Ishikawa (cell line): Measurements from ENCODE around the gene GNA14.

ENCODE experiments used
- CEBPB ChIP-seq: IDR thresholded peaks from 2 replicates; pipeline ENCODE4 v1.6.1; 2012
- CREB1 ChIP-seq: IDR thresholded peaks from 2 replicates; pipeline ENCODE4 v1.6.1; 2012; ENCODE audit warnings: low read depth
- EGR1 ChIP-seq: IDR thresholded peaks from 2 replicates; pipeline ENCODE4 v1.6.1; 2012
- EP300 ChIP-seq: IDR thresholded peaks from 2 replicates; pipeline ENCODE4 v1.6.1; 2012; ENCODE audit warnings: borderline replicate concordance
- FOXM1 ChIP-seq: IDR thresholded peaks from 2 replicates; pipeline ENCODE4 v1.6.1; 2012; ENCODE audit warnings: low read depth, borderline replicate concordance
- NFIC ChIP-seq: IDR thresholded peaks from 2 replicates; pipeline ENCODE4 v1.6.1; 2012
- RAD21 ChIP-seq: IDR thresholded peaks from 2 replicates; pipeline ENCODE4 v1.6.1; 2012; ENCODE audit warnings: low read depth
- TAF1 ChIP-seq: IDR thresholded peaks from 2 replicates; pipeline ENCODE4 v1.6.1; 2012; ENCODE audit warnings: low read depth, mild to moderate bottlenecking
- TCF12 ChIP-seq: IDR thresholded peaks from 2 replicates; pipeline ENCODE4 v1.6.1; 2012; ENCODE audit warnings: low read depth
- TEAD4 ChIP-seq: IDR thresholded peaks from 2 replicates; pipeline ENCODE4 v1.6.1; 2012
- USF1 ChIP-seq: IDR thresholded peaks from 2 replicates; pipeline ENCODE4 v1.6.1; 2012
- YY1 ChIP-seq: IDR thresholded peaks from 2 replicates; pipeline ENCODE4 v1.6.1; 2012; ENCODE audit warnings: low read depth
- ZBTB7A ChIP-seq: IDR thresholded peaks from 2 replicates; pipeline ENCODE4 v1.6.1; 2012; ENCODE audit warnings: low read depth
- TF ChIP-seq, protein P1 (sequence below): IDR thresholded peaks from 2 replicates; pipeline ENCODE4 v1.6.1; 2012; ENCODE audit warnings: low read depth, mild to moderate bottlenecking
- TF ChIP-seq, protein P2 (sequence below): IDR thresholded peaks from 2 replicates; pipeline ENCODE4 v1.6.1; 2012

Gene GNA14

DNA sequence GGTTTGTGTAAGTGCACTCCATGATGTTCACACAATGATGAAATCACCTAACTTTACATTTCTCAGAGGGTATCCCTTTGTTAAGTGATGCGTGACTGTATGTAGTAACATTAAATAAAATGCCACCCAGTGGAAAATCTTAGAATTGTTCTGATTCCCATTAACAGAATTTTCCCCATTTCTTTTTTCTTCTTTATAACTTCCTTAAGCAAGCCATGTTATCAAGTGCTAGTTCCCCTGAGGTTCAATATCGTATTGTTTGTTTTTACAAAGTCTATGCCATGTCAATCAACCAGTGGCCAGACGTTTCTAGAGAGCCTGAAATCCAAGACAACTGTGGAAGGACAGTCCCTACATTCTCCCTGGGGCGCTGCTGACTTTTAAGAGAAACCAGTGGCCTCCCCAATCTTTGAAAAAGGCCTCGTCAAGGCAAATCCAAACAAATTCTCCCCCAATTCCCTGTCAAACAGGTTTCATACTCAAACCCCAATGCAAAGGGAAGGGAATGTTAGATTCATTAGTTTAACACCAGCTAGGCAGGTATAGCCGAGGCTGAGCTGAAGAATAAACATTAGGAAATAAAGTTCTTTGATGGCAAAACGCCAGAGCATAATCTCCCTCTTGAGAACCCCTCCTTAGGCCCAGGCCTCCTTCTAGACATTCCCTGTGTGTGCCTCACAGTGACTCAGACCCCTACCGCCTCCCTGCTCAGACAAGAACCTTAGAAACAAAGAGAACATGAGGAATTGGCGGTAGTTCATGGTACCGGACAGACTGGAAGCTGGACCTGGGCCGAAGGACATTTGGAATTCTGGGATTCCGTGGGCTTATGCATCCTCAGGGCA is 198.7 kb downstream of the GNA14 start:
- TF ChIP-seq ZBTB7A: no peak
- TF ChIP-seq TEAD4: no peak
- no peak for TF ChIP-seq CEBPB
- no peak for TF ChIP-seq CREB1
- no peak for TF ChIP-seq YY1
- no peak for TF ChIP-seq USF1
- no peak; the same call in 1 of the 2 replicates for TF ChIP-seq RAD21

- no peak for TF ChIP-seq EP300
- TF ChIP-seq NFIC: no peak
- peak; percentile 83 for TF ChIP-seq USF1
- no peak for TF ChIP-seq TCF12
- no peak for TF ChIP-seq FOXM1
- no peak for TF ChIP-seq TAF1
- TF ChIP-seq CREB1: no peak
- no peak for TF ChIP-seq YY1
These were observed 200.5 kb downstream of the GNA14 start for GRCh38 chr9:77447646-77448045.

GRCh38 chr9:77442436-77442835 is 205.7 kb downstream of the GNA14 start:
- no peak for TF ChIP-seq FOXM1
- TF ChIP-seq ZBTB7A: no peak
- no peak for TF ChIP-seq TCF12
- no peak for TF ChIP-seq CEBPB

- TF ChIP-seq ZBTB7A (no peak), EP300 (peak; percentile 99), TAF1 (no peak), CEBPB (0 out of 2 replicates have a peak, but pooled peaks have one; percentile 45), FOXM1 (peak; percentile 93), TCF12 (peak; percentile 98), USF1 (peak; percentile 44; the same call in 1 of the 2 replicates), NFIC (peak; percentile 100), EGR1 (no peak), CREB1 (no peak), TEAD4 (peak; percentile 90), RAD21 (peak; percentile 19; the same call in 1 of the 2 replicates), YY1 (peak; percentile 56; the same call in 1 of the 2 replicates)
- TF ChIP-seq, protein P1, sequence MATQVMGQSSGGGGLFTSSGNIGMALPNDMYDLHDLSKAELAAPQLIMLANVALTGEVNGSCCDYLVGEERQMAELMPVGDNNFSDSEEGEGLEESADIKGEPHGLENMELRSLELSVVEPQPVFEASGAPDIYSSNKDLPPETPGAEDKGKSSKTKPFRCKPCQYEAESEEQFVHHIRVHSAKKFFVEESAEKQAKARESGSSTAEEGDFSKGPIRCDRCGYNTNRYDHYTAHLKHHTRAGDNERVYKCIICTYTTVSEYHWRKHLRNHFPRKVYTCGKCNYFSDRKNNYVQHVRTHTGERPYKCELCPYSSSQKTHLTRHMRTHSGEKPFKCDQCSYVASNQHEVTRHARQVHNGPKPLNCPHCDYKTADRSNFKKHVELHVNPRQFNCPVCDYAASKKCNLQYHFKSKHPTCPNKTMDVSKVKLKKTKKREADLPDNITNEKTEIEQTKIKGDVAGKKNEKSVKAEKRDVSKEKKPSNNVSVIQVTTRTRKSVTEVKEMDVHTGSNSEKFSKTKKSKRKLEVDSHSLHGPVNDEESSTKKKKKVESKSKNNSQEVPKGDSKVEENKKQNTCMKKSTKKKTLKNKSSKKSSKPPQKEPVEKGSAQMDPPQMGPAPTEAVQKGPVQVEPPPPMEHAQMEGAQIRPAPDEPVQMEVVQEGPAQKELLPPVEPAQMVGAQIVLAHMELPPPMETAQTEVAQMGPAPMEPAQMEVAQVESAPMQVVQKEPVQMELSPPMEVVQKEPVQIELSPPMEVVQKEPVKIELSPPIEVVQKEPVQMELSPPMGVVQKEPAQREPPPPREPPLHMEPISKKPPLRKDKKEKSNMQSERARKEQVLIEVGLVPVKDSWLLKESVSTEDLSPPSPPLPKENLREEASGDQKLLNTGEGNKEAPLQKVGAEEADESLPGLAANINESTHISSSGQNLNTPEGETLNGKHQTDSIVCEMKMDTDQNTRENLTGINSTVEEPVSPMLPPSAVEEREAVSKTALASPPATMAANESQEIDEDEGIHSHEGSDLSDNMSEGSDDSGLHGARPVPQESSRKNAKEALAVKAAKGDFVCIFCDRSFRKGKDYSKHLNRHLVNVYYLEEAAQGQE: no peak
- TF ChIP-seq, protein P2, sequence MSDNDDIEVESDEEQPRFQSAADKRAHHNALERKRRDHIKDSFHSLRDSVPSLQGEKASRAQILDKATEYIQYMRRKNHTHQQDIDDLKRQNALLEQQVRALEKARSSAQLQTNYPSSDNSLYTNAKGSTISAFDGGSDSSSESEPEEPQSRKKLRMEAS: peak; percentile 75
These were observed 208.1 kb downstream of the GNA14 start for GRCh38 chr9:77440057-77440456.

GRCh38 chr9:77438653-77439052 is 209.5 kb downstream of the GNA14 start:
- TF ChIP-seq CEBPB (no peak), USF1 (no peak), EGR1 (no peak), RAD21 (no peak), CREB1 (no peak), FOXM1 (no peak), ZBTB7A (no peak), NFIC (no peak), TEAD4 (no peak), EP300 (no peak), YY1 (no peak), TCF12 (no peak), TAF1 (no peak)
- TF ChIP-seq, protein P1: no peak
- TF ChIP-seq, protein P2: no peak
